ENCODE measurements around the gene IL21. TPM values are rescaled to one million over a fixed set of nuclear protein-coding genes. Genes with fewer than 3 reads are reported as not detected.

IL21 gene
- total RNA-seq, 1 experiment from 2014 or later, result not detected

DNA sequence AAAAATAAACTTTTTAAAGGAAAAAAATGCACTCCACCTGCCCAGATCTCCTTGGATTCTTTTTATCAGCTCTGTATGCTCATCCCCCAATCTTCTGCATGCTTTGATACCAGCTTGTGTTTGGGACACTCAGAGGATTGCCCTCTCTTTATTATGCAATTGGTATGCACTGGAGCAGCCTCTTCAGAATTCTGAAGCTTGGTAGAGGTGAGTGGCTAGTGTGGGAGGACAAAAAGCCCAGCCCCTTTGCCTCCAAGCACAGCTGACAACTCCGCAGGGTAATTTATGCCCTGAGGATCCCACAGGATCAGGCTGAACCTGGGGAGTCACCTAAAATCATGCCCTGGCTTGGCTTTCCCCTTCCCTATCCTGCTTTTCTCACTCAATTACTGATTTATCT lies 16.7 kb downstream of the IL21 start:
- TF ChIP-seq, protein P1, sequence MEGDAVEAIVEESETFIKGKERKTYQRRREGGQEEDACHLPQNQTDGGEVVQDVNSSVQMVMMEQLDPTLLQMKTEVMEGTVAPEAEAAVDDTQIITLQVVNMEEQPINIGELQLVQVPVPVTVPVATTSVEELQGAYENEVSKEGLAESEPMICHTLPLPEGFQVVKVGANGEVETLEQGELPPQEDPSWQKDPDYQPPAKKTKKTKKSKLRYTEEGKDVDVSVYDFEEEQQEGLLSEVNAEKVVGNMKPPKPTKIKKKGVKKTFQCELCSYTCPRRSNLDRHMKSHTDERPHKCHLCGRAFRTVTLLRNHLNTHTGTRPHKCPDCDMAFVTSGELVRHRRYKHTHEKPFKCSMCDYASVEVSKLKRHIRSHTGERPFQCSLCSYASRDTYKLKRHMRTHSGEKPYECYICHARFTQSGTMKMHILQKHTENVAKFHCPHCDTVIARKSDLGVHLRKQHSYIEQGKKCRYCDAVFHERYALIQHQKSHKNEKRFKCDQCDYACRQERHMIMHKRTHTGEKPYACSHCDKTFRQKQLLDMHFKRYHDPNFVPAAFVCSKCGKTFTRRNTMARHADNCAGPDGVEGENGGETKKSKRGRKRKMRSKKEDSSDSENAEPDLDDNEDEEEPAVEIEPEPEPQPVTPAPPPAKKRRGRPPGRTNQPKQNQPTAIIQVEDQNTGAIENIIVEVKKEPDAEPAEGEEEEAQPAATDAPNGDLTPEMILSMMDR (conservative IDR thresholded peaks at IDR 0.05), result no peak
- Histone ChIP-seq H3K23ac (ENCODE audit: insufficient read length, low read depth, low read length) (no peak overlapping the region), H3K4ac (ENCODE audit: low read depth, low read length) (no peak overlapping the region), H3K4me1 (ENCODE audit: insufficient read depth, low read length) (peaks cover 6% of the 10 kb centered on the region; the same call in 1 of the 2 replicates), H3K56ac (ENCODE audit: insufficient read length, low read depth, low read length) (no peak overlapping the region), H3K79me1 (ENCODE audit: insufficient read depth, low read depth, low read length, poor library complexity, severe bottlenecking) (no peaks in the 10 kb centered on the region), H3K27ac (ENCODE audit: insufficient read length, low read depth, low read length) (no peak overlapping the region), H3K18ac (ENCODE audit: insufficient read length, low read depth, low read length) (no peak overlapping the region), H3K23me2 (ENCODE audit: insufficient read length, low read depth, low read length, poor library complexity, severe bottlenecking) (no peaks in the 10 kb centered on the region), H2AK5ac (ENCODE audit: insufficient read length, low read length) (no peak overlapping the region), H2BK5ac (ENCODE audit: insufficient read length, low read length) (no peak overlapping the region), H2BK15ac (ENCODE audit: low read depth, low read length) (no peak overlapping the region), H2BK120ac (ENCODE audit: low read depth, low read length, poor library complexity, severe bottlenecking) (no peak overlapping the region), H3K4me2 (ENCODE audit: insufficient read depth, insufficient read length, low read length) (no peak overlapping the region), H2BK20ac (ENCODE audit: low read depth, low read length, poor library complexity, severe bottlenecking) (no peak overlapping the region), H4K8ac (replicated peaks; ENCODE audit: insufficient read length, low read depth, low read length) (no peak overlapping the region), H3K14ac (ENCODE audit: insufficient read depth, low read length) (no peak overlapping the region), H3K79me2 (ENCODE audit: insufficient read depth, low read length) (no peaks in the 10 kb centered on the region), H3K9me3 (ENCODE audit: control insufficient read depth, low read depth, low read length) (no peaks in the 10 kb centered on the region), H4K20me1 (ENCODE audit: control insufficient read depth, insufficient read depth, insufficient read length) (no peaks in the 10 kb centered on the region), H2AFZ (ENCODE audit: low read length) (no peak overlapping the region), H3T11ph (ENCODE audit: low read length) (no peak overlapping the region), H4K5ac (ENCODE audit: insufficient read length, low read depth, low read length) (no peak overlapping the region), H3K27me3 (ENCODE audit: insufficient read depth, low read length) (no peaks in the 10 kb centered on the region), H4K91ac (ENCODE audit: insufficient read length, low read depth, low read length) (no peak overlapping the region), H2BK12ac (ENCODE audit: insufficient read length, low read depth, low read length) (no peak overlapping the region), H3K9ac (ENCODE audit: extremely low read depth, insufficient read length, low read length) (no peak overlapping the region)
- peaks cover 23 to 31% of the 10 kb centered on the region in 2 experiments for H3K4me1 Mint-ChIP-seq
- H3K36me3 Mint-ChIP-seq (ENCODE audit: insufficient read depth in 1 of 3, low read depth in 3 of 3), result no peaks in the 10 kb centered on the region
- 0 out of 7 replicates have a peak overlapping the region, but pooled peaks of 1 of the 3 experiments have one; percentile 9 for H3K27ac Mint-ChIP-seq
- DNase-seq, result no peak
- H3K27me3 Mint-ChIP-seq (ENCODE audit: low read depth), result no peaks in the 10 kb centered on the region
- no peak overlapping the region; a peak in 1 of 5 replicates for H3K4me3 Mint-ChIP-seq
- no peaks in the 10 kb centered on the region for H3K9me3 Mint-ChIP-seq
- no CpG with 5 or more reads among the region's 1 CpG for WGBS (ENCODE audit: extremely low coverage, insufficient read length, low lambda C conversion rate)

All from H9 (cell line).